BJ (cell line): ENCODE data around the gene GAB2. TPM values are rescaled to one million over a fixed set of nuclear protein-coding genes. Genes with fewer than 3 reads are reported as not detected.
"Not testable (repeated sequence)": the region's sequence is repeated elsewhere in the genome, so short reads cannot be mapped to it uniquely, and the experiment has no call there.

Source experiments
- CTCF ChIA-PET: fragments of 350-600 bp; formaldehyde crosslinking; extraction: SDS; loops from one replicate; lab custom pipeline; 2021; ENCODE audit warnings: antibody characterized with exemption, inconsistent platforms; lab: Yijun Ruan, JAX
- POLR2A ChIA-PET: fragments of 300-600 bp; sonication (Branson Sonifier 250); formaldehyde crosslinking; extraction: SDS; loops from one replicate; lab custom pipeline; 2021; ENCODE audit warnings: antibody characterized with exemption; lab: Charles Lee
- DNase-seq: peaks from one replicate; pipeline ENCODE4 v3.0.0-alpha.2; 2011; ENCODE audit warnings: low read depth
- H3K27me3 ChIP-seq: 2 replicates; pipeline ENCODE4 v1.6.0; 2011; ENCODE audit warnings: low read length; ENCODE audit not compliant: control insufficient read depth, insufficient read depth
- H3K36me3 ChIP-seq: 2 replicates; pipeline ENCODE4 v1.5.1; 2011; ENCODE audit warnings: low read length; ENCODE audit not compliant: control insufficient read depth, insufficient read depth
- H3K4me3 ChIP-seq: 2 replicates; pipeline ENCODE4 v1.5.1; 2011; ENCODE audit warnings: low read depth, mild to moderate bottlenecking, control low read depth, low read length
- polyA plus RNA-seq: library from polyadenylated mRNA; depleted of rRNA; stranded (reverse); fragments of >200 nt; gene quantifications from 2 replicates; pipeline ENCODE4 v1.2.3, GENCODE V29; 2011
- TF ChIP-seq, protein P1 (sequence below): IDR thresholded peaks from 2 replicates; pipeline ENCODE4 v1.5.1; 2011; ENCODE audit warnings: low read depth, mild to moderate bottlenecking, control low read depth, inconsistent platforms, low read length, moderate library complexity; ENCODE audit not compliant: insufficient read depth

The GAB2 gene
- polyA plus RNA-seq, 1 experiment, result 12.2 TPM

DNA sequence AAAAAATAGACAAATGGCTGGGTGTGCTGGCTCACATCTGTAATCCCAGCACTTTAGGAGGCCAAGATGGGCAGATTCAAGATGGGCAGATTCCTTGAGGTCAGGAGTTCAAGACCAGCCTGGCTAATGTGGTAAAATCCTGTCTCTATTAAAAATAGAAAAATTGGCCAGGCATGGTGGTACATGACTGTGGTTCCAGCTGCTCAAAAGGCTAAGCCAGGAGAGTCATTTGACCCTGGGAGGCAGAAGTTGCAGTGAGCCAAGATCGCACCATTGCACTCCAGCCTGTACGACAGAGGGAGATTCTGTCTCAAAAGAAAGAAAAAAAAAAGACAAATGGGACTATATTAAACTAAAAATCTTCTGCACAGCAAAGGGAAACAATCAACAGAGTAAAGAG, 173.5 kb downstream of the GAB2 start:
- Histone ChIP-seq H3K27me3 (no peaks in the 10 kb centered on the region), H3K4me3 (no peak overlapping the region), H3K36me3 (peaks cover 1% of the 10 kb centered on the region; the same call in 1 of the 2 replicates)
- TF ChIP-seq, protein P1, sequence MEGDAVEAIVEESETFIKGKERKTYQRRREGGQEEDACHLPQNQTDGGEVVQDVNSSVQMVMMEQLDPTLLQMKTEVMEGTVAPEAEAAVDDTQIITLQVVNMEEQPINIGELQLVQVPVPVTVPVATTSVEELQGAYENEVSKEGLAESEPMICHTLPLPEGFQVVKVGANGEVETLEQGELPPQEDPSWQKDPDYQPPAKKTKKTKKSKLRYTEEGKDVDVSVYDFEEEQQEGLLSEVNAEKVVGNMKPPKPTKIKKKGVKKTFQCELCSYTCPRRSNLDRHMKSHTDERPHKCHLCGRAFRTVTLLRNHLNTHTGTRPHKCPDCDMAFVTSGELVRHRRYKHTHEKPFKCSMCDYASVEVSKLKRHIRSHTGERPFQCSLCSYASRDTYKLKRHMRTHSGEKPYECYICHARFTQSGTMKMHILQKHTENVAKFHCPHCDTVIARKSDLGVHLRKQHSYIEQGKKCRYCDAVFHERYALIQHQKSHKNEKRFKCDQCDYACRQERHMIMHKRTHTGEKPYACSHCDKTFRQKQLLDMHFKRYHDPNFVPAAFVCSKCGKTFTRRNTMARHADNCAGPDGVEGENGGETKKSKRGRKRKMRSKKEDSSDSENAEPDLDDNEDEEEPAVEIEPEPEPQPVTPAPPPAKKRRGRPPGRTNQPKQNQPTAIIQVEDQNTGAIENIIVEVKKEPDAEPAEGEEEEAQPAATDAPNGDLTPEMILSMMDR, result no peak
- POLR2A ChIA-PET, result no interaction called here
- DNase-seq, result no peak
- CTCF ChIA-PET, result interaction anchor here (0.6 to 1.8 kb wide), 4 partner anchors 16 to 197 kb away, joined by 3 to 4 read pairs (median 4); no protein-coding TSS in a partner anchor

DNA sequence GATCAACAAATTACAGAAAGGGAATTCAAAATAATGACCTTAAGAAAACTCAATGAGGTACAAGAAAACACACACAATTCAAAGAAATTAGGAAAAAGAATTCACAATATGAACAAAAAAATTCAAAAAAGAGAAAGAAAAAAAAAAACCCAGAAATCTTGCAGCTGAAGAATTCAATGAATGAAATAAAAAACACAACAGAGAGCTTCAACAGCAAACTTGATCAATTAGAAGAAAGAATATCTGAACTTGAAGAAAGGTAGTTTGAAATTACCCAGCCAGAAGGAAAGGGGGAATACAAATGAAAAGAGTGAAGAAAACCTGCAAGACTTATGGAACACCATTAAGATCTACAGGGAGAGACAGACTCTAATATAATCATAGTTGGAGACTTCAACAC, 176.1 kb downstream of the GAB2 start:
- TF ChIP-seq, protein P1, result no peak
- no peaks in the 10 kb centered on the region for H3K36me3 ChIP-seq
- no peaks in the 10 kb centered on the region for H3K27me3 ChIP-seq
- H3K4me3 ChIP-seq, result no peak overlapping the region
- no peak for DNase-seq
- ChIA-PET CTCF (no interaction called here), POLR2A (no interaction called here)

GRCh38 chr11:78239781-78240180, 177.8 kb downstream of the GAB2 start:
- DNase-seq, result no peak
- H3K27me3 ChIP-seq, result no peaks in the 10 kb centered on the region
- POLR2A ChIA-PET, result no interaction called here
- CTCF ChIA-PET, result interaction anchor here (0.6 to 1.0 kb wide), 3 partner anchors 12 to 181 kb away, joined by 3 to 4 read pairs (median 4); no protein-coding TSS in a partner anchor
- no peaks in the 10 kb centered on the region for H3K36me3 ChIP-seq
- TF ChIP-seq, protein P1, result no peak
- H3K4me3 ChIP-seq, result no peak overlapping the region

GRCh38 chr11:78237293-78238046, 180.2 kb downstream of the GAB2 start:
- POLR2A ChIA-PET, result no interaction called here
- no peaks in the 10 kb centered on the region for H3K27me3 ChIP-seq
- CTCF ChIA-PET, result no interaction called here
- no peaks in the 10 kb centered on the region for H3K36me3 ChIP-seq
- no peak overlapping the region for H3K4me3 ChIP-seq
- DNase-seq, result no peak
- TF ChIP-seq, protein P1, result no peak

DNA sequence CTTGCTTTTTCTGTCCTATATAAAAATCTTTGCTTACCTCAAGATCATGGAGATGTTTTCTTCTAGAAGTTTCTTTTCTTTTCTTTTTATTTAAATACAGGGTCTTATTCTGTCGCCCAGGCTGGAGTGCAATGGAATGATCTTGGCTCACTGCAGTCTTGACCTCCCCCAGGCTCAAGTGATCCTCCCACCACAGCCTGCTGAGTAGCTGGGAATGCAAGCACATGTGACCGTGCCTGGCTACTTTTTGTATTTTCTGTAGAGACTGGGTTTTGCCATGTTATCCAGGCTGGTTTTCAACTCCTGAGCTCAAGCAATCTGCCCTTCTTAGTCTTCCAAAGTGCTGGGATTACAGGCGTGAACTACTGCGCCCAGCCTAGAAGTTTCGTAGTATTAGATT, 183.6 kb downstream of the GAB2 start:
- ChIA-PET POLR2A (no interaction called here), CTCF (no interaction called here)
- H3K4me3 ChIP-seq, result no peak overlapping the region
- H3K27me3 ChIP-seq, result no peaks in the 10 kb centered on the region
- no peaks in the 10 kb centered on the region for H3K36me3 ChIP-seq
- DNase-seq, result no peak
- TF ChIP-seq, protein P1, result no peak

DNA sequence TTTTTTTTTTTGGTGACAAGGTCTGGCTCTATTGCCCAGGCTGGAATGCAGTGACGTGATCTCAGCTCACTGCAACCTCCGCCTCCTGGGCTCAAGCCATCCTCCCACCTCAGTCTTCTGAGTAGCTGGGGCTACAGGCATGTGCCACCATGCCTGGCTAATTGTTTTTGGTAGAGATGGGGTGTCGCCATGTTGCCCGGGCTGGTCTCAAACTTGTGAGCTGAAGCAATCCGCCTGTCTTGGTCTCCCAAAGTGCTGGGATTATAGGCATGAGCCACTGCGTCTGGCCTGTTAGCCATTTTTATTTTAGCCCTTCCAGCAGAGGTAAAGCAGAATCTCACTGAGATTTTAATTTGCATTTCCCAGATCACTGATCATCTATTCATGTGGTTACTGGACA, 184.6 kb downstream of the GAB2 start:
- DNase-seq, POLR2A ChIA-PET, H3K4me3 ChIP-seq, H3K36me3 ChIP-seq, CTCF ChIA-PET, H3K27me3 ChIP-seq: not testable (repeated sequence)
